Activated CD8-positive, alpha-beta memory T cell treated with anti-CD3 and anti-CD28 coated beads for 36 hours (primary cell): ENCODE results near the gene ZNRF3. TPM values are rescaled to one million over a fixed set of nuclear protein-coding genes. Genes with fewer than 3 reads are reported as not detected.

Source experiments
- total RNA-seq, 2 experiments: library from RNA; stranded (reverse); gene quantifications; one replicate each; pipeline ENCODE4 v1.2.3, GENCODE V29; 2021

ZNRF3 gene
- total RNA-seq, 2 experiments from 2014 or later = 1.5 TPM

Other genes with a start within 250 kb of the ZNRF3 start
- under 1 TPM; 0.67 to 0.72 TPM for gene TTC28, start 203.7 kb upstream of the ZNRF3 start, total RNA-seq
- 1 to 10 TPM; 7.0 to 8.6 TPM for gene CHEK2, start 141.8 kb upstream of the ZNRF3 start, total RNA-seq
- 10 to 100 TPM; 12.9 to 13.3 TPM for gene HSCB, start 141.5 kb upstream of the ZNRF3 start, total RNA-seq
- gene CCDC117, start 110.9 kb upstream of the ZNRF3 start, total RNA-seq = 10 to 100 TPM; 23.5 to 25.8 TPM
- 10 to 100 TPM; 86.1 to 87.0 TPM for gene XBP1, start 83.0 kb upstream of the ZNRF3 start, total RNA-seq
- not detected for gene C22orf31, start 178.3 kb downstream of the ZNRF3 start, total RNA-seq
- under 1 TPM; 0.13 to 0.15 TPM for gene KREMEN1, start 189.5 kb downstream of the ZNRF3 start, total RNA-seq